HUES48 (cell line): ENCODE measurements around the gene HMGN1.
"Not testable (repeated sequence)": the region's sequence is repeated elsewhere in the genome, so short reads cannot be mapped to it uniquely, and the experiment has no call there.

Experiments used
- H3K27ac ChIP-seq: one replicate; pipeline ENCODE4 v1.7.0; 2013; ENCODE audit warnings: low read depth, low read length, inconsistent platforms
- H3K27me3 ChIP-seq: 2 replicates; pipeline ENCODE4 v1.6.1; 2013; ENCODE audit warnings: mild to moderate bottlenecking, low read length; ENCODE audit not compliant: control insufficient read depth, insufficient read depth
- H3K36me3 ChIP-seq: 2 replicates; pipeline ENCODE4 v1.6.1; 2013; ENCODE audit warnings: low read length; ENCODE audit not compliant: control insufficient read depth, insufficient read depth
- H3K4me1 ChIP-seq: 2 replicates; pipeline ENCODE4 v1.6.1; 2013; ENCODE audit warnings: mild to moderate bottlenecking, low read length; ENCODE audit not compliant: control insufficient read depth, insufficient read depth
- H3K4me3 ChIP-seq: 2 replicates; pipeline ENCODE4 v1.5.1; 2013; ENCODE audit warnings: mild to moderate bottlenecking, low read depth, low read length
- H3K9ac ChIP-seq: 2 replicates; pipeline ENCODE4 v1.6.1; 2013; ENCODE audit warnings: mild to moderate bottlenecking, low read depth, low read length, moderate library complexity
- H3K9me3 ChIP-seq: 2 replicates; pipeline ENCODE4 v1.6.1; 2013; ENCODE audit warnings: low read length; ENCODE audit not compliant: control insufficient read depth, insufficient read depth

The HMGN1 gene

DNA sequence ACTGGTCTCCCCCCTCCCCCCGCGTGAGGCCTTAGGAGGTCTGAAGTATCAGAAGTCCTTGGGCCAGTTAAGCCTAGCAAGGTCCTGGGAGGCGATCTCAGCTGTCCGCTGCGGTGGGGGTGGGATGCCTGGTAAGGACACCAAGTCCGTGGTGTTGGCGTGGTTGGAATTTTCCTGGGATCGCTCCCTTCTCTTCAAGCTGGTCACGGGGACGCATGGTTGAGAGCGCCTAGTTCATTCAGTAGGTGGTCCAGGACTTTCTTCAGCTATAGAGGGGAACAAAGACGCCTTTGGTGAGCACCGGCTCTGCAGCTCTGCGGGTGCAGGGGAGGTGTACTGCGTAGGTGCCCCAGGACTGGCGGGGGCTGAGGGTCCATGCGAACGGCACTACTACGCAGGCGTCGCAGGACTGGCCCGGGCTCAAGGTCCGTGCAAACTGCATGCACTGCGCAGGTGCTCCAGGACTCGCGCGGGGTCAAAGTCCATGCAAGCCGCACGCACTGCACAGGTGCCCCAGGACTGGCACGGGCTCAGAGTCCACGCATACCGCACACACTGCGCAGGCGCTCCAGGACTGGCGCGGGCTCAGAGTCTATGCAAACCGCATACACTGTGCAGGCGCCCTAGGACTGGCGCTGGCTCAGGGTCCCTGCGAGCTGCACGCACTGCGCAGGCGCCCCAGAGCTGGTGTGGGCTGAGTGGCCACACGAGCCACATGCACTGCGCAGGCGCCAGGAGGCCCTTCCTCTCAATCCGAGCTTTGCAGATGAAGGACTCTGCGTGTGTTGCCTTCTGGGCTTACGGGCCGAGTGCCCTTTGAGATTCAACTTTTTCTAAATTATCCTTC is 36.6 kb upstream of the HMGN1 start:
- Histone ChIP-seq H3K9ac (no peak overlapping the region), H3K27me3 (no peaks in the 10 kb centered on the region), H3K4me1 (peaks cover 6% of the 10 kb centered on the region), H3K4me3 (no peak overlapping the region), H3K36me3 (no peaks in the 10 kb centered on the region), H3K27ac (no peak overlapping the region), H3K9me3 (no peaks in the 10 kb centered on the region)

DNA sequence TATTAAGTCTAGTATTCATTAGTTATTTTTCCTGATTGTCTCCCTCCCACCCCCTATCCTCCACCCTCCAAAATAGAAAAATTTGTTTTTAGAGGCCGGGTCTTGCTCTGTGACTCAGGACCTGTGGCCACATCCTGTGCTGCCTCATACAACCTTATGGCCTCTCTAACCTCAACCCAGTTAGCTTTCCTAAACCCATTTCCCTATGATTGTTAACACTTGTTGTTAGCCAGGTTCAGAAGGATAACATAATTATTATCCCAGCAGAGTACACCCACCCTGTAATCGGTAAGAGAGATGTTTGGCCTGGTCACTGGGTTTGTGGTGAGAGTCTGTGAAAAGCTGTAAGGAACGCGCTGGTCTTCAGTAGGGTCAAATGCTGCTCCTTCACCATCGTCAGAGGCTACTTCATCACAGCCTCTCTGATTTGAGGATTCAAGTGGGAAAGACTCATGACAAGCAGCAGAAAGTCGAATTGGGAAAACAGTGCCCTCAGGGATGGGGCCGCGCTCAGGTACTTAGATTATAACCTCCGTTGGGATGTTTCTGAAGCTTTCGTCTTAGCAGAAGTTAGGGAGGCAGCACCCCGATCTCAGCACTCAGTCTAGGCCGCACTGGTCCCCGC is 35.9 kb upstream of the HMGN1 start:
- H3K27me3 ChIP-seq = no peaks in the 10 kb centered on the region
- H3K4me3 ChIP-seq = no peak overlapping the region
- peaks cover 8% of the 10 kb centered on the region for H3K4me1 ChIP-seq
- H3K9ac ChIP-seq = no peak overlapping the region
- H3K27ac ChIP-seq = no peak overlapping the region
- no peaks in the 10 kb centered on the region for H3K9me3 ChIP-seq
- H3K36me3 ChIP-seq = no peaks in the 10 kb centered on the region

- H3K36me3 ChIP-seq, H3K4me3 ChIP-seq, H3K4me1 ChIP-seq, H3K9ac ChIP-seq, H3K27ac ChIP-seq, H3K27me3 ChIP-seq, H3K9me3 ChIP-seq: not testable (repeated sequence)
Observed at GRCh38 chr21:39382096-39382495, 33.2 kb upstream of the HMGN1 start.

GRCh38 chr21:39381009-39381408 is 32.1 kb upstream of the HMGN1 start:
- Histone ChIP-seq H3K27ac (peak overlapping the region; percentile 89), H3K36me3 (no peaks in the 10 kb centered on the region), H3K27me3 (no peaks in the 10 kb centered on the region), H3K4me3 (peak overlapping the region; percentile 96), H3K9ac (no peak overlapping the region), H3K4me1 (peaks cover 5% of the 10 kb centered on the region; the same call in 1 of the 2 replicates), H3K9me3 (no peaks in the 10 kb centered on the region)

DNA sequence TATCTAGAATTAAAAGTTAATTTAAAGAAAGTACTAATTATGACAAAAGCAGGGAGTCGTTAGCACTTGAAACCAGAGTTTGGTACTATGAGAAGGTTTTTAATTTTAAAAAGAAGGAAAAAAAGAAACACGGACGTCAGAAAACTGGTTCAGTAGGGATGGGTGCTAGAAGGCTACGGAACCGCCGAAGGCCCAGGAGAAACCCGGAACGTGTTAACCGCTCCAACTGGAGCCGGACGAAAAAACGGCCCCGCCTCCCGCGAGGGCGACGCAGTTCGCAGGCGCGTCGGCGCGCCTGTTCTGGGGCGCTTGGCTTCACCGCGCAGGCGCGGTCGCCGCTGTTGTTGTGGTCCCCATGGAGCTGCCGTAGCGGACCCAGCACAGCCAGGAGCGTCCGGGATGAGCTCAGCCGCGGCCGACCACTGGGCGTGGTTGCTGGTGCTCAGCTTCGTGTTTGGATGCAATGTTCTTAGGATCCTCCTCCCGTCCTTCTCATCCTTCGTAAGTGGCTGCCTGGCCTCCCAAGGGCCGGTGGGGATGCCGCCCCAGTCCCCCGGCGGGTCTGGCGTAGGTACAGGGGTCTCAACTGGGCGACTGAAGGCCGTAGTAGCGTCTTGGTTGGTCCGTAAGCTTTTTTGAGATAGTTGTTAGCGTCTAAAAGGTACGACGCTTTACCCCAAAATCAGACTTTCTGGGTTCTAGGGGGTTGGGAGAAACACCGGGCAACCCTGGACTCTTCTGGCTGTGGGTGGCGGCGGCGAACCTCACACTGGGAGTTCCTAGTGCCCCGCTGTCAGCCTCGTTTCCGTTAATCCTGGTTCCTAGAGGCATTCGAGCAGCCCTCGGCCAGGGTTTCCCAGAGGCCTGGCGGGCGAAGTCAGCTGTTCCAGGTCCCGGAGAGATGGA is 31.4 kb upstream of the HMGN1 start:
- no peaks in the 10 kb centered on the region for H3K9me3 ChIP-seq
- no peaks in the 10 kb centered on the region for H3K36me3 ChIP-seq
- peak overlapping the region; percentile 89 for H3K27ac ChIP-seq
- peaks cover 5% of the 10 kb centered on the region; the same call in 1 of the 2 replicates for H3K4me1 ChIP-seq
- no peaks in the 10 kb centered on the region for H3K27me3 ChIP-seq
- H3K9ac ChIP-seq = peak overlapping the region; percentile 53
- H3K4me3 ChIP-seq = peak overlapping the region; percentile 96

DNA sequence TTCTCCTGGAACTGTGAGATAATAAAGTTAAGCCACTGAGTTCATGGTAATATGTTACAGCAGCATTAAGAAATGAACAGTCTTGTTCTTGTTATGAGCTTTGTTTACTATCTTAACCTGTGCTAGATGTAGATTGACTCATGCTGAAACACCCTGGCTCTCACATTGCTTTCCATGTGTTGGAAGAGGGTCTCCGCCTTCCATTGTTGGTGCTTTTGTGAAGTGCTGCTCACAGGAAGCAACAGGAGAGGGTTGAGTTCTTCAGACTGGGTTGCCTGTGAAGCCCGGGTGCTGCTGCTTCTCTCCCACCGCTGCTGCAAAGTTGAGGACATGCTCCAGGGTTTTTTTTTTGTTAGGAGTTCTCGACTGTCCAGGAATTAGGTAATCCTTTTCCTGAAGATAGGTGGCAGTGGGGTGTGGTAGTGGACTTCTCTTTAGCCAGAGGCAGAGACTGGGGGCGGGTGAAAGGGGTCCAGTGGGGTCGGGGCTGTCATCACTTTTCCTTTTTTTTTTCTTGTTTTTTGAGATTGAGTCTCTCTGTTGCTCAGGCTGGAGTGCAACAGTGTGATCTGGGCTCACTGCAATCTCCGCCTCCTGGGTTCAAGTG is 28.7 kb upstream of the HMGN1 start:
- H3K27me3 ChIP-seq = no peaks in the 10 kb centered on the region
- H3K4me3 ChIP-seq = no peak overlapping the region
- H3K9ac ChIP-seq = no peak overlapping the region
- no peaks in the 10 kb centered on the region for H3K36me3 ChIP-seq
- H3K9me3 ChIP-seq = no peaks in the 10 kb centered on the region
- no peak overlapping the region for H3K27ac ChIP-seq
- peaks cover 5% of the 10 kb centered on the region for H3K4me1 ChIP-seq

DNA sequence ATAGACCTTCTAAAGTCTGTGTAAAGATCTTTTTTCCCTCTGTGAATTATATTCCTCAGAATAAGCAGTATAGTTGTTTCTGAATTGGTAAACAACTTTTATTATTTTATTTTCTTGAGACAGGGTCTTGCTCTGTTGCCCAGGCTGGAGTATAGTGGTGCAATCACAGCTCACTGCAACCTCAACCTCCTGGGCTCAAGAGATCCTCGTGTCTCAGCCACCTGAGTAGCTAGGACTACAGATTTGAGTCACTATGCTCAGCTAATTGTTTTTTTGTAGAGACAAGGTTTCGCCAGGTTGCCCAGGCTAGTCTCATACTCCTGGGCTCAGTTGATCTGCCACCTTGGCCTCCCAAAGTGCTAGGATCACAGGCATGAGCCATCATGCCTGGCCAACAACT is 26.6 kb upstream of the HMGN1 start:
- Histone ChIP-seq H3K27ac (no peak overlapping the region), H3K4me1 (peaks cover 5% of the 10 kb centered on the region), H3K9ac (no peak overlapping the region), H3K4me3 (no peak overlapping the region), H3K27me3 (no peaks in the 10 kb centered on the region), H3K36me3 (no peaks in the 10 kb centered on the region), H3K9me3 (no peaks in the 10 kb centered on the region)

DNA sequence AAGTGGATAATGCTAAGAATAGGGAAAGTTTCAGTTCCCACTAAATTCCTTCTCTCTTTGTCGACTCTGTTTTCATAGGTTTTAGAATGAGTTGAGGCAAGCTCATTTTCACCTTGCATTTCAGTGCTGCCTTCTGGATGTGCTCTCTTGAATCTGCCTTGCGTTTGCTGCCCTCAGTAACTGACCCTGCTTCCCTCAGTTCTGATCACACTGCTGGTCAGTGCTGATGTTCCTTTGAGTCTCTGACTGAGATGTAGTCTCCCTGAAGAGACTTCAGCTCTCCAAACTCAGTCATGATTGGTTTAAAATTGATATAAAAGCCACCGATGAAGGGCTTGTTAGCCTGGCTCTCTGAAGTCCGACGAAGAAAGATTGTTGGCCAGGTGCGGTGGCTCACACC is 25.2 kb upstream of the HMGN1 start:
- Histone ChIP-seq H3K4me1 (no peaks in the 10 kb centered on the region; the same call in 1 of the 2 replicates), H3K36me3 (no peaks in the 10 kb centered on the region), H3K9ac (no peak overlapping the region), H3K9me3 (no peaks in the 10 kb centered on the region), H3K27me3 (no peaks in the 10 kb centered on the region), H3K4me3 (no peak overlapping the region), H3K27ac (no peak overlapping the region)

DNA sequence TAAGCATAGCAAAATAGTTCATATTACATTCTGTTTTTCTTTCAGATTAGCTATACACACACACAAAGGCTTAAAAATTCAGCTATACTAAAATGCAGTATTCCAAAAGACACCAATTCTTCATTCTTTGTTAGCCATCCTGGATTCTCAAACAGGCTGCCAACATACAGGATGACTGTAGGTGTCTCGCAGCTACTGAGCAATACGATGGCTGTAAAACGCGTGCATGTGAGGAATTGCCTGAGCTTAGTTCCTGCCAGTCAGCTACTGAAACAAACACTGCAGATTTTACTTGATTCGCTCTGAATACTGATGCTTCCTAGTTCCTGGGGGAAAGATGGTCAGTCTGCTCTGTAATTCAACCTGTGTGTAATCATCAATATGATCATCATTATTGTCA is 24.7 kb upstream of the HMGN1 start:
- H3K4me1 ChIP-seq = no peaks in the 10 kb centered on the region; the same call in 1 of the 2 replicates
- no peak overlapping the region for H3K27ac ChIP-seq
- no peak overlapping the region for H3K9ac ChIP-seq

DNA sequence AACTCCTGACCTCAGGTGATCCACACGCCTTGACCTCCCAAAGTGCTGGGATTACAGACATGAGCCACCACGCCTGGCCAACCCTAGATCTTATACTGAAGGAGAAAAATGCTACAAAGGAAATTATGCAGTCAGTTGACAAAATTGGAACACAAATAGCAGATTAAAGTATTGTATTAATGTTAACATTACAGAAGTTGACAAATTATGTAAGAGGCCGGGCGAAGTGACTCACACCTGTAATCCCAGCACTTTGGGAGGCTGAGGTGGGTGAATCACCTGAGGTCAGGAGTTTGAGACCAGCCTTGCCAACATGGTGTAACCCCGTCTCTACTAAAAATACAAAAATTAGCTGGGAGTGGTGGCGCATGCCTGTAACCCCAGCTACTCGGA is 21.0 kb upstream of the HMGN1 start:
- H3K27ac ChIP-seq, H3K4me1 ChIP-seq, H3K4me3 ChIP-seq, H3K9ac ChIP-seq, H3K9me3 ChIP-seq, H3K36me3 ChIP-seq, H3K27me3 ChIP-seq: not testable (repeated sequence)

More for the DNA sequence above, 24.7 kb upstream of the HMGN1 start:
- H3K9me3 ChIP-seq = no peaks in the 10 kb centered on the region
- H3K36me3 ChIP-seq = no peaks in the 10 kb centered on the region
- H3K27me3 ChIP-seq = no peaks in the 10 kb centered on the region
- no peak overlapping the region for H3K4me3 ChIP-seq
